Measurements from ENCODE around the gene NSRP1.
"Not testable (repeated sequence)": the region's sequence is repeated elsewhere in the genome, so short reads cannot be mapped to it uniquely, and the experiment has no call there.

Gene NSRP1

GRCh38 chr17:30187573-30187972 is 71.0 kb downstream of the NSRP1 start:
- DNase-seq (ENCODE audit: low read depth) = no peak

DNA sequence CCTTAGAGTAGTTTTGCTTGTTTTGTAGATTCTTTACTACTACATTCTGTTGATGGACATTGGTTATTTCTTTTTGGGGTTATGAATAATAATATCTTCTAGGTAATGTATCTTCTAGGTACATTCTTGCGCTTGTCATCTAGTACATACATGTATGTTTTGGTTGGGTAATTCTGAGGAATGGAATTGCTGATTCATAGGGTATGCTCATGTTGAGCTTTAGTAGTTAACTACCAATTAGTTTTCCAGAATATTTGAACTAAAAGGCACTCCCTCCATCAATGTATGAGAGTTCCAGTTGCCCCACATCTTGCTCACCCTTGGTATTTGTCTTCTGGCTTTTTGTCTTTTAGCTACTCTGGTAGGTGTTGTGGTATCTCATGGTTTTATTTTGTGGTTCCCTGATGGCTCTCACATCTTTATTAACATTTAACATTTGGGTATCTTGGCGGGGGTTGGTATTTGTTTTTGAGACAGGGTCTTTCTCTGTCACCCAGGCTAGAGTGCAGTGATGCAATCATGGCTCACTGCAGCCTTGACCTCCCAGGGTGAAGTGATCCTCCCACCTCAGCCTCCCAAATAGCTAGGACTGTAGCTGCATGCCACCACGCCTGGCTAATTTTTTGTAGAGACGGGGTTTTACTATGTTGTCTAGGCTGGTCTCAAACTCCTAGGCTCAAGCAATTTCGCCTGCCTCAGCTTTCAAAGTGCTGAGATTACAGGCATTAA is 71.8 kb downstream of the NSRP1 start:
- DNase-seq (ENCODE audit: low read depth) = no peak

- no peak for DNase-seq (ENCODE audit: low read depth)
Measured at GRCh38 chr17:30191072-30191471, 74.5 kb downstream of the NSRP1 start.

DNA sequence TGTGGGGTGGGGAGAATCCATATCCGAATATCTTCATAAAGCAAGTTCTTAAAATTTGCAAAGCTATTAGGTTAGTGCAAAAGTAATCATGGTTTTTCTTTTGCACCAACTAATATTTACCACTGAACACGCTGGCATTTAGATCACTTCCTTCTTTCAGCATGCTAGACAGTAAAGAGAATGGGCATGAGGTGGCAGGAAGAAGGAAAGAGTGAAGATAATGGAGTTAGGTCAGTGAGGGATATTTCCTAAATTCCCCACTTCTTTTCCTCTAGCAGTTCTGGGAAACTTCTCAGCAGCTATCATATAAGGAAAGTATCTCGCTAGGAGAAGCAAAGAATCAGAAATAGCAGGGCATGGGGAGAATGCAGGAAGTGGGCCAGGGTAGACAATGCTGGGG is 79.9 kb downstream of the NSRP1 start:
- DNase-seq (ENCODE audit: low read depth) = no peak

DNA sequence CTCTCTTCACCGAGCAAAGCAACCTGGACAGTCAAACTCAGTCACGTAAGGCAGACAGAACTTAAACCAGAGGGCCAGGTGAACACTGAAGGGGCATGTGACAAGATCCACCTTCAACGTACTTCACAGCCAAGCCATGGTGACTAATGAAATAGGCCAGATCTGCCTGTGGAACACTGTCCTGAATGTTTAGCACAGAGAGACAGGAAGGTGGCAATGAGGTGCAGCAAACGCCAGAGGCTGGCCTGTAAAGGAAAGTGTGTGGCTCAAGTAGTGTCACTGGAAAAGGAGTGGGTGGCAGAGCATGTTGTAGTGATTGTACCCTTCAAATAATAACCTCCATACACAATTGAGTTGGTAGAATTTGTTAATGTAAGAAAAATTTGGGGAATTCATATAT is 80.8 kb downstream of the NSRP1 start:
- no peak for DNase-seq (ENCODE audit: low read depth)

DNA sequence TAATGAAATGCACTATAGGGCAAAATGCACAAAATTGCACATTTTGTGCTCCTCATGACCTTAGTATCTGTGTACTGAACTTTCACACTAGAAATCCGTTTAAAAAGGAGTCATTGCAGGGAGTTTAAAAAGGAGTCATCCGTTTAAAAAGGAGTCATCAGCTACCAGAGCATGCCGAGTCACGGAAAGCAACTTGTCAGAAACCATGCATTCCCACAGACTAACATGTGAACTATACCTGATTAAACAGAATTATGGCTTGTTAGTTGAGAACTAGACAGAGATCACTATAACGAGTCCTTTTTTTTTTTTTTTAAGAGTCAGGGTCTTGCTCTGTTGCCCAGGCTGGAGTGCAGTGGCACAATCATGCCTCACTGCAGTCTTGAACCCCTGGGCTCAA is 83.0 kb downstream of the NSRP1 start:
- no peak for DNase-seq (ENCODE audit: low read depth)

DNA sequence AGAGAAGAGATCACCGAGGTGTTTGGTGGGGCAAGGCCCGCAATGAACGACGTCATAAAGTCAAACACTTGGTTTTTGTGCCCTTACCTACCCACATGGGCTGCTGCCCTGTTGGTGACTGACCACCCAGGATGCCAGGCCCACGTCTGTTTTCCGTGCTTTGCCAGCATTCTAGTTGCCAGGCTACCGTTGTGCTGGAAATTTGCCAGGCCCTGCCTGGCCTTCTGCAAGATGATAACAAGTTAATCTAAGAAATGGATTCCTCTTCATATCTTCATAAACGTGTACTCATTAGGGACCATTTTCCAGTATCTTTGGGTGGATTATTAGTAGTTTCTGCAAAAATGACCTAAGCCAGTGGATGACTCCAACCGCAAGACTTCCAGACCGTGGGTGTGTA is 83.5 kb downstream of the NSRP1 start:
- no peak for DNase-seq (ENCODE audit: low read depth)

- not testable (repeated sequence) for DNase-seq (ENCODE audit: low read depth)
Measured at GRCh38 chr17:30200656-30201055, 84.0 kb downstream of the NSRP1 start.

GRCh38 chr17:30203471-30203981 is 86.9 kb downstream of the NSRP1 start:
- no peak for DNase-seq (ENCODE audit: low read depth)

DNA sequence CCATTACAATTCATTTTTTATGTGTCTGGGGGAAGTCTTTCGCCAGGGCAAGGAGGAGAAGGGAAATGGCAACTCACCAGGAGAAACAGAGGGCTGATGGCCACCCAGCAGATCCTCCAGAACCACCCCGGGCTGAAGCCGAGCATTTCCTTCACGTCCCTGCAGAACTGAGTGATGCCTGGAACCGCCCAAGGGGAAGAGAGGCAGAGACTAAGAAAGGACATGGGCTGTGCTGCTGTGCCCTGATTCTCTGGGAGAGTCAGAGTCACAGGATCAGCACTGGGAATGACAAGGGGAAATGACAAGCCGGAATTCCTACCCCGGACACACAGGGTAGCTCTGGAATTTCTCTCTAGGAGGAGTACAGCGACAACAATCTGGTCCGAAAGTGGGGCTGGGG is 91.0 kb downstream of the NSRP1 start:
- no peak for DNase-seq (ENCODE audit: low read depth)

GRCh38 chr17:30208214-30208613 is 91.6 kb downstream of the NSRP1 start:
- DNase-seq (ENCODE audit: low read depth) = no peak

DNA sequence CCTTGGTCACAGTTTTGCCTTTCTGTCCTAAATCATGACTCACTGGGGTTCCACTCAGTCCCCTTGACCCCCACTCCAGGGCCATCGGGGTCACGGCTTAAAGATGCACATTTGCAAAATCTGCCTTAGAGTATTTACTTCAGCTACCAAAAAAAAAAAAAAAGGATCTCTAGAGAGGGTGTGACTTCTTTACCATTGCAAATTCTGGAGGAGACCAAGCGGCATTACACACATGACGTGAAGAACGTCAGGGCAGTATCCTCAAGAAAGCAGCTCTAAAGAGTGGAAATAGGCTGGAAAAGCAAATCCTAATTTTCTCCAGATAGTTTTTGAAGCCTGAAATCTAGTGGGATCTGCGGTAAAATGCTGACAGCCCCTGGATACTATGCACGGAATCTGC is 93.3 kb downstream of the NSRP1 start:
- no peak for DNase-seq (ENCODE audit: low read depth)

DNA sequence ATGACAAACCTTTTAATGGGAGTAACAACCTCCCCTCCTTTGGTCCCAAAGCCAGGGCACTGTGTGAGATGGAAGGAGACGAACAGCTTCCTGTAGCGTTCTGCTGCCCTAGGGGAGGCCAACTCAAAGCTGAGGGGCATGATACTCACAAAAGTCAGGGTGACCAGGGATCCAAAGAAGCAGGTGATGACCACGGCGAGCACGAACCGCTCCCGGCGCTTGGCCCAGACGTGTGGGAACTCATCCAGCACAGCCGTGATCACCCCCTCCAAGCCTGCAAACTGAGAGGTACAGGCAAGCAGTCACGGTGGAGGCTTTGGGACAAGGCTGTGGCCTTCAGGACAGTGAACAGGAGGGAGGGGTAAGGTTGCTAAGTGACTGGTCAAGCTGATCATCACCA is 93.8 kb downstream of the NSRP1 start:
- no peak for DNase-seq (ENCODE audit: low read depth)

GRCh38 chr17:30210901-30211300 is 94.3 kb downstream of the NSRP1 start:
- DNase-seq (ENCODE audit: low read depth) = no peak

- no peak for DNase-seq (ENCODE audit: low read depth)
Measured at GRCh38 chr17:30211371-30211770, 94.8 kb downstream of the NSRP1 start.

GRCh38 chr17:30212750-30213149 is 96.1 kb downstream of the NSRP1 start:
- DNase-seq (ENCODE audit: low read depth) = no peak

GRCh38 chr17:30217054-30217453 is 100.4 kb downstream of the NSRP1 start:
- DNase-seq (ENCODE audit: low read depth) = no peak

GRCh38 chr17:30217746-30218245 is 101.2 kb downstream of the NSRP1 start:
- no peak for DNase-seq (ENCODE audit: low read depth)

- DNase-seq (ENCODE audit: low read depth) = no peak
Measured at GRCh38 chr17:30218799-30219198, 102.2 kb downstream of the NSRP1 start.

DNA sequence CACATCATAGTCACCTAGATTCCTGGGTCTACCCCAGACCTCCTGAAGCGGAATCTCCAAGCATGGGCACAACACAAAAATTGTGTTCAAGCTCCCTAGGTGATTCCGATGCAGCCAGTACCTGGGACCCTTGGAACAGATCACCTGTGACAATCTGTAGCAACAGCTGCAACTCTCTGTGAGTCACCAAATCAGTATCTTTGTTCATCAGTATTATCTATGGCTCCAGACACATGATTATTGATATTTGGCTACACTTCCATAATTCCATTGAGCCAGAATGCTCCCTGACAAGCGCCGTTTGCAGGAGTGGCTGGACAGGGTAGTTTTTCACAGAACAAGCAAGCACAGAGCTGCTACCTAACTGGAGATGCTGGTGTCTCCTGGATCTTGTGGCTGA is 102.7 kb downstream of the NSRP1 start:
- DNase-seq (ENCODE audit: low read depth) = no peak

GRCh38 chr17:30219833-30220232 is 103.2 kb downstream of the NSRP1 start:
- no peak for DNase-seq (ENCODE audit: low read depth)

DNA sequence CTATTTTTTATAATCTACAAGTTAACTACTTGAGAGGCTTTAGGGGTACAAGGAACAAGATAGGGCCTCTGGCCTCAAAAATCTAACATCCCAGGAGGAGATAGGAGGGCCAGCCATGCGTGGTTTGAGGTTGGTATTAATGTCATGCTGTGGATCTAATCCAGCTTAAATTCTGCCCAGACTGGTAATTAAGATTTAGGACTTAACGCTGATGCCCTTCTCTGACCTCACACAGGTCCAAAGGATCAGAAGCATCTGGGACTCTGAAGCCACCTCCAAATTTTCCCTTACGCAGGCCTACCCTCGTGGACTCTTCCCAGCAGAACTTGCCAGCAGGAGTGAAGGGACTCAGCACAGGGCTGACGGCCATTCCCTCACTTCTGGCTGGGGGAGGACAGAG is 103.8 kb downstream of the NSRP1 start:
- no peak for DNase-seq (ENCODE audit: low read depth)

GRCh38 chr17:30221346-30221745 is 104.7 kb downstream of the NSRP1 start:
- no peak for DNase-seq (ENCODE audit: low read depth)

- no peak for DNase-seq (ENCODE audit: low read depth)
Measured at GRCh38 chr17:30222251-30222650, 105.6 kb downstream of the NSRP1 start.

All from GM04504 (cell line).